HG02943 (cell line): ENCODE measurements around the gene CHST15.

Experiments used
- ATAC-seq: cut with Tn5 transposase; IDR thresholded peaks from one replicate; pipeline ENCODE4 v1.9.1; 2021; ENCODE audit warnings: mild to moderate bottlenecking, low read depth, moderate library complexity; ENCODE audit not compliant: unreplicated experiment

CHST15 gene

GRCh38 chr10:124083740-124084397 lies 9.5 kb downstream of the CHST15 start:
- no peak for ATAC-seq

- ATAC-seq, result no peak
Measured at GRCh38 chr10:124083047-124083739, 10.2 kb downstream of the CHST15 start.

- no peak for ATAC-seq
Measured at GRCh38 chr10:124082555-124082954, 10.8 kb downstream of the CHST15 start.

GRCh38 chr10:124081547-124082140 lies 11.8 kb downstream of the CHST15 start:
- ATAC-seq, result no peak

- ATAC-seq, result no peak
Measured at GRCh38 chr10:124079864-124080263, 13.5 kb downstream of the CHST15 start.

GRCh38 chr10:124078714-124079113 lies 14.7 kb downstream of the CHST15 start:
- ATAC-seq, result no peak

GRCh38 chr10:124078028-124078427 lies 15.4 kb downstream of the CHST15 start:
- no peak for ATAC-seq

GRCh38 chr10:124077208-124077993 lies 16.0 kb downstream of the CHST15 start:
- no peak for ATAC-seq

GRCh38 chr10:124076148-124076733 lies 17.2 kb downstream of the CHST15 start:
- no peak for ATAC-seq

- no peak for ATAC-seq
Measured at GRCh38 chr10:124075231-124075955, 18.0 kb downstream of the CHST15 start.

- ATAC-seq, result no peak
Measured at GRCh38 chr10:124074501-124075109, 18.8 kb downstream of the CHST15 start.

GRCh38 chr10:124073978-124074377 lies 19.4 kb downstream of the CHST15 start:
- ATAC-seq, result no peak

GRCh38 chr10:124072541-124072940 lies 20.9 kb downstream of the CHST15 start:
- ATAC-seq, result no peak

- ATAC-seq, result no peak
Measured at GRCh38 chr10:124072106-124072505, 21.3 kb downstream of the CHST15 start.

GRCh38 chr10:124071141-124071540 lies 22.3 kb downstream of the CHST15 start:
- ATAC-seq, result no peak

GRCh38 chr10:124070666-124071065 lies 22.7 kb downstream of the CHST15 start:
- ATAC-seq, result no peak

- ATAC-seq, result no peak
Measured at GRCh38 chr10:124069341-124070264, 23.8 kb downstream of the CHST15 start.

GRCh38 chr10:124068929-124069328 lies 24.5 kb downstream of the CHST15 start:
- ATAC-seq, result no peak
